ENCODE measurements around the gene PCSK4. TPM values are rescaled to one million over a fixed set of nuclear protein-coding genes. Genes with fewer than 3 reads are reported as not detected.

PCSK4 gene
- total and polyA plus RNA-seq, 9 of the 15 experiments (the other 6 are each of a cell fraction or from before 2014, with no cell fraction given), result 0.01 to 9.1 (median 2.1) TPM; not detected in 1

- no peaks in the 10 kb centered on the region for H3K9me1 ChIP-seq (ENCODE audit: control insufficient read depth, insufficient read depth, low read length)
- 0 out of 2 replicates have a peak, but pooled peaks cover 4% of the 10 kb centered on the region for H4K20me1 ChIP-seq (replicated peaks; ENCODE audit: control insufficient read depth, insufficient read depth, low read length)
- WGBS (ENCODE audit: insufficient coverage, low coverage, missing lambda C conversion rate), result under 1% methylated on average over 33 of the region's 71 CpGs
- ChIA-PET CTCF (ENCODE audit: low intra/inter-chr PET ratio) (interaction anchor here (0.7 kb wide), 1 partner anchor 806 kb away, joined by 3 read pairs; no protein-coding TSS in a partner anchor), POLR2A (no interaction called here)
- peak within 1 kb of the TSS; percentile 97 for H3K4me3 ChIP-seq
- H3K4me1 ChIP-seq (replicated peaks in 1 of 2; ENCODE audit: control insufficient read depth in 2 of 2, insufficient read depth in 2 of 2, low read length in 2 of 2), result peaks cover 5 to 77% of the 10 kb centered on the region in 2 experiments; a peak in 4 of 5 replicates
- DNase-seq (ENCODE audit: extremely low read depth in 1 of 4, low spot score in 3 of 4) (peak; percentile 87 to 97 (median 90)), FAIRE-seq (peak; percentile 98), ATAC-seq (peak; percentile 92)
- peak within 1 kb of the TSS; percentile 86 to 95 for H3K9ac ChIP-seq (ENCODE audit: insufficient read depth in 1 of 2, low read depth in 2 of 2, low read length in 2 of 2)
- in situ Hi-C loops (cut with MboI), result no loop called here
- BruUV-seq (replicated peaks), result TSS peak; percentile 83
- peak within 1 kb of the TSS; percentile 94 for H3K27ac ChIP-seq (ENCODE audit: extremely low read depth, low read depth, low read length)
- peaks cover 33% of the 10 kb centered on the region; the same call in 2 of the 3 replicates for H3K36me3 ChIP-seq (ENCODE audit: control insufficient read depth, insufficient read depth, low read length)
- H3K27me3 ChIP-seq (ENCODE audit: control insufficient read depth in 2 of 2, insufficient read depth in 2 of 2, low read length in 2 of 2), result no peaks in the 10 kb centered on the region
- intact Hi-C loops (cut with micrococcal nuclease), result loop anchor here (2.0 kb wide), 1 partner anchor 34 kb away; the partner anchor contains the start of gene ADAMTSL5
- peak within 1 kb of the TSS; percentile 85 for H3K4me2 ChIP-seq (ENCODE audit: insufficient read depth, low read length)
- H3K79me2 ChIP-seq (ENCODE audit: control insufficient read depth, insufficient read depth, low read length), result peaks cover 39% of the 10 kb centered on the region
- H3K9me3 ChIP-seq (replicated peaks; ENCODE audit: control insufficient read depth, insufficient read depth, low read depth, low read length), result no peaks in the 10 kb centered on the region; the same call in 1 of the 2 replicates
- peak within 1 kb of the TSS; percentile 95 for H2AFZ ChIP-seq (ENCODE audit: low read depth, low read length)
- TF ChIP-seq ZBTB12 (CRISPR knock-in tag; IDR thresholded peaks at IDR 0.05) (no peak), ARID4B (CRISPR knock-in tag; IDR thresholded peaks at IDR 0.05) (peak; percentile 93), FOXJ2 (tag; IDR thresholded peaks at IDR 0.05) (no peak; the same call in 1 of the 2 replicates), ELF2 (CRISPR knock-in tag; IDR thresholded peaks at IDR 0.05) (peak; percentile 95), ZNF175 (CRISPR knock-in tag; IDR thresholded peaks at IDR 0.05; ENCODE audit: low read depth) (no peak), ZC3H11A (IDR thresholded peaks at IDR 0.05; ENCODE audit: low read depth, low read length) (no peak), ZEB2 (IDR thresholded peaks at IDR 0.05) (0 out of 2 replicates have a peak, but pooled peaks have one; percentile 11), GTF2F1 (IDR thresholded peaks at IDR 0.05; ENCODE audit: low read depth, low read length) (peak; percentile 25; the same call in 1 of the 2 replicates), ZNF766 (CRISPR knock-in tag; conservative IDR thresholded peaks at IDR 0.05) (no peak), SMAD1 (IDR thresholded peaks at IDR 0.05; ENCODE audit: low read depth, low read length, partially characterized antibody) (no peak), ZNF76 (CRISPR knock-in tag; IDR thresholded peaks at IDR 0.05; ENCODE audit: borderline replicate concordance) (no peak), HMG20A (CRISPR knock-in tag; conservative IDR thresholded peaks at IDR 0.05) (no peak), SP1 (CRISPR knock-in tag; IDR thresholded peaks at IDR 0.05) (peak; percentile 95), MECOM (CRISPR knock-in tag; IDR thresholded peaks at IDR 0.05) (no peak), ELF1 (tag; IDR thresholded peaks at IDR 0.05) (peak; percentile 95)
- TF ChIP-seq, protein P1, sequence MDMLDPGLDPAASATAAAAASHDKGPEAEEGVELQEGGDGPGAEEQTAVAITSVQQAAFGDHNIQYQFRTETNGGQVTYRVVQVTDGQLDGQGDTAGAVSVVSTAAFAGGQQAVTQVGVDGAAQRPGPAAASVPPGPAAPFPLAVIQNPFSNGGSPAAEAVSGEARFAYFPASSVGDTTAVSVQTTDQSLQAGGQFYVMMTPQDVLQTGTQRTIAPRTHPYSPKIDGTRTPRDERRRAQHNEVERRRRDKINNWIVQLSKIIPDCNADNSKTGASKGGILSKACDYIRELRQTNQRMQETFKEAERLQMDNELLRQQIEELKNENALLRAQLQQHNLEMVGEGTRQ (CRISPR knock-in tag; IDR thresholded peaks at IDR 0.05), result peak; percentile 96
Observed at GRCh38 chr19:1478934-1479707, 11.0 kb downstream of the PCSK4 start, which contains the start of gene C19orf25. Gene C19orf25 (minus strand): TSS chr19:1479215. CDS start chr19:1478903, 312 bp downstream.
